ENCODE measurements around the gene CXCL5.
"Not testable (repeated sequence)": the region's sequence is repeated elsewhere in the genome, so short reads cannot be mapped to it uniquely, and the experiment has no call there.

The CXCL5 gene

DNA sequence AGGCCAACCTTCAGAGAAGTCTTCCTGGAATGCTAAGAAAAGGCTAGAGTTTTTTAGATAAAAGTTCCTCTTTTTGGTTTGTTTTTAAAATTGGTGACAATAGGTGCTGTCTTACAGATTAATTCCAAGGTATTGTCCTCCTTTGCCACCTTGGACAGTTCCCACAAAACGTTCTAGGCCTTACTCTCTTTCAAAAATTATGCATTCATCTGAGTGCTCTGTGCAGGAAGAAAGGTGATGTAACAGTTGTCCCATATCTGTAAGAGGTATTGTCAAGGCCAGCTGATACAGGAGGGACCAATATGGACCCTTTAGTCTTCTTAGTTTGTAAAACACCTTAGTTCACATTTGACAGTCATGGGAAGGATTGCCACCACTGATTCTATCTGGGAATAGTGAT lies 15.9 kb upstream of the CXCL5 start:
- no peak for DNase-seq

- no peak for DNase-seq
Observed at GRCh38 chr4:74013264-74013663, 14.8 kb upstream of the CXCL5 start.

DNA sequence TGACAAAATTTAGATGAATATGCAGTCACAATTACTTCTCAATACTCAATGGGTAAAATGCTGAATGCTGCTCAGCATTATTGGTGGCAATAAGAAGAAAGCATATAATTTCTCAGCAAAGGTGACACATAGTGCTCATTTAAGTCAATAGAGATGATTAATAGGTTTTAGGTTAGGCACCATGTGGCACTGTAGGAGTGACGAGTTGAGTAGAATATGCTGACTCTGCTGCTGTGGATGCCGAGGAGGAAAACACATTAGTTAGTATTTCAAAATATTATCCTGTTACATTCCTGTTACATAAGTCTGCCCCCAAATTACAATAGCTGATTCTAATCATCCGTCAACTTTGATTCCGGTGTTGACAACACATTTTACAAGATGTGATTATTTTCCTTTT lies 13.7 kb upstream of the CXCL5 start:
- DNase-seq: no peak

- no peak for DNase-seq
Observed at GRCh38 chr4:74009307-74009706, 10.8 kb upstream of the CXCL5 start.

DNA sequence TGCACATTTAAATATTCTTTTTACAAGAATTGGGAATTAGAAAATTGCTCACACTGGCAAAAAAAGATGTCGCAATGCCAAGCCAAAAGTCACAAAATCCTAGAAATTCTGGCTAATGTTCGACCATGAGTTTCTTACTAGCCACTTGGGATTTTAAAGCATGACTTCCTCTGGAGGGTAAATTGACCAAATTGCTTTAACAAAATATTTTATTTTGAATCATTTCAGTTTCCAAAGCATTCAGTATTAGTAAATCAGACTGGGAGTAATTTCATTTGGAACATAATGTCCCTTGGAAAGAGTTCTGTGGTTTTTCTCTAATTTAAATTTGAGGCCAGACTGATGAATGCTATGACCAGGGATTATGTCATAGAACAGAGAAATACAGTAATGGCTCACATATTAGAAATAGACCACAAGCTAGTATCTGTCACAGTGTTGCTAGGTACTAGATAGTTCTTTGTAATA lies 7.6 kb upstream of the CXCL5 start:
- DNase-seq: no peak

DNA sequence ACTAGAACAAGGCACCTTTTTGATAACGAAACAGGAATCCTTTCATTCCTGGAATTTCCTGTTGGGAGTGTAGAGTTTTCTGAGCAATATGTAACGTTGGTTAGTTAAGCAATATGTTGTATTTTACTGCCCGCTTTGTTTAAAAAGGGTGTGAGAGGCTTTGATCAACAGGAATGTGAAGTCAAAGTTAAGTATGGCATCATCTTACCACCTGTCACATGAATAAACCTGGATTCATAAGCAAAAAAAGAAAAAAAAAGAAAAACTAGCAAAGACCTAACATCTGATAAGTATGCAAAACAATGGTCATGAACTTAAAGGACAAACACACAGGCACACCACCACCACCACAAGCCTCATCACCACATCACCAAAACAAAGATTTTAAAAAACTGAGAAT lies 7.1 kb upstream of the CXCL5 start:
- DNase-seq: no peak

DNA sequence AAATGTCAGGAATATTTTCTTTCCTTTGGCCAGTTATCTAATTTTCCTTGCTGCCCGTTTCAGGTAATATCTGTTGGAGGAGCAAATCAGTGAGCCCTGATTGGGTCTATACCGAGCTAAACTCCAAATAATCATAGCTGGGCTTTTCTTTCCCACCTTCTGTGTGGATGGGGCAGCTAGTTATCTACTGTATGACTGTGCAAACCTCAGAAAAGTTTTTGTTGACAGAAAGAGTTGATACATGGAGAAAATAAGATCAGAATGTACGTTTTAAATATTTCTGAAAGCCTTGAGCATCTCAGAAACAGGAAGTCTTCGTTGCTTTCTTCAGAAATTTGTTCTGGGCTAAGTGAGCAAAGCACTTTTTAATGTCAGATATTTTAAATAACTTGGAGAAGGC lies 6.2 kb upstream of the CXCL5 start:
- no peak for DNase-seq

DNA sequence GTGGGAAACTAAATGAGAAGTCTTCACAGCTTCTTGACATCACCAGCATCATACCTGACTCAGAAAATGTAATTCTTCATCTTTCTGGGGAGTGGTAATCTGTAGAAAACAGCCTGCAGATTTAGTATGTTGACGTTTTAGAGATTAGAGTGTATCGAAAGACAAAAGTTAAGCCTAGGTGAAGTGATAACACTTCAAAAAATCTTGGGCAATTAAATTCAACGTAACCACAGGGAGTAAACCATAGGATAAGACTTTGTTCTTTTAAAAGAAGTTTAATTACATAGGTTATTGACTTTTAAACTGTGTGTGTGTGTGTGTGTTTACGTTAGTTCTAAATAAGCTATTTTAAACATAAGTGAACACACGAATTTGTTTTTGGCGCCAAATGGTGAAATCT lies 1.8 kb upstream of the CXCL5 start:
- no peak for DNase-seq

DNA sequence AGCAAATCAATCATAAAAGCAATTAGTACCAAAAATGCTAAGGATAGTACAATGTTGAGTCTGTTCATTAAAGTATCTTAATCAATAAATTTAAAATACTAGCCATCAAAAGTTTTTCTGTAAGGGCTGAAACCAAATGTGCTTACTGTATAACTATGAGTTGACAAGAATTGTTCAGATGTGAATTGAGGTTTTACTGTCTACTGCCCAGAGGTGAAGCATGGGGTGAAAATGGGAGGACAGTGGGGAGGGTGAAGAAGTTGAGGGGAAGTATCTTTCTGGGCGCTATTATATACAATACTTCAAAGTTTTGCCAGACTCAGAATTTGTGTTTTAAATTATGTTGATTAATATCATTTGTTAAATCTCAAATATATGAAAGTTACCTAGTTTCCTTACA lies 6.4 kb downstream of the CXCL5 start:
- no peak for DNase-seq

GRCh38 chr4:73991742-73992000 lies 6.8 kb downstream of the CXCL5 start:
- no peak for DNase-seq

DNA sequence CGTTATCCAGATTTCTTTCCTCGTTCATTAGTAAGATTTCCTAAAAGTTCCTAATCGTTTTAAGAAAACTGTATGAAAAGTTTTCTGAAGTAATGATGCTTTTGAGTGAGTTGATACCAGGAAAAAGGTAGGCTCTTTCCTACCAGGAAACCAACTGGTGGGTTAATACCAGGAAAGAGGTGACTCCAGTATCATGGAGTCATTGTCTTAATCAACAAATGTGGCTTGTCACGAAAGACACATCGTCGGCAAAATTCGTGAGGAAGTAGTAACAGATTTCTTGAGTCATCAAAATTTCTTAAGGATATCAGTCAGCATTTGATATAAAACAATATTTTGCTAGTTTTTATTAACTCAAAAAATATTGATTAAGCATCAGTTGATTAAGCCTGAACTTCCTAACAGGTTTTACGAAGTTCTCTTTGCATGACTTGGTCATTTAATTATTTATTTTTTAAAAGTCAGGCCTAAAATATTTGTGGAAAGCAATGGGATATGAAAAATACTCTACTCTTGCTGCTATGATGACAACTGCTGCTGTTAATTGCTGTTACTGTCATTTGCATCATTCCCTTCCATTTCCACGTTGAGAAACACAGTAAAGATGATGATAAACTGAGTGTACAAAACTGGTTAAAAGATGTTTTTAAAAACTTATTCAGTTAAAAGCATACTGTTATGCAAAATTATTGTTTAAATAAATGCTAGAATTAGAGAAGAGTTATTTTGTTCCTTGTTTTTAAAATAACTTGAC lies 7.3 kb downstream of the CXCL5 start:
- DNase-seq: no peak

GRCh38 chr4:73989928-73990327 lies 8.5 kb downstream of the CXCL5 start:
- DNase-seq: no peak

DNA sequence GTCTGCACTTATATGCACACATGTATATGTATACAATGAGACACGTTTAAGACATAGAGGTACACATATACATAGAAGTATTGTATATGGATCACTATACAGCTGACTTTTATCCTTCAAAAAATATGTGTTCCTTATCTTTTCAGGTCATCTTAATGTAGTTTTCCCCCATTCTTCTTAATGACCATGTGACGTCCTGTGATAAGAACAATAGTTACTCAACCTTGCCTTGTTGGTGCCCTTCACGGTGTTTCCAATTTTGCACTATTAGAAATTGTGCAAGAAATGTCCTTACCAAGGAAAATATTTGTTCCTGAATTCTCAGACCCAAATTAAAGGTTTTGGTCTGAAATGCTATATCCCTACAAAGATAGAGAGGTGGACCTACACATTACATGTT lies 9.4 kb downstream of the CXCL5 start:
- DNase-seq: no peak

GRCh38 chr4:73988061-73988460 lies 10.4 kb downstream of the CXCL5 start, which contains the start of gene PPBP:
TSS of gene PPBP (minus strand) at chr4:73988190. CDS start at chr4:73988103, 87 bp downstream.
- DNase-seq: no peak

GRCh38 chr4:73985528-73985852 lies 13.0 kb downstream of the CXCL5 start:
- DNase-seq: no peak

DNA sequence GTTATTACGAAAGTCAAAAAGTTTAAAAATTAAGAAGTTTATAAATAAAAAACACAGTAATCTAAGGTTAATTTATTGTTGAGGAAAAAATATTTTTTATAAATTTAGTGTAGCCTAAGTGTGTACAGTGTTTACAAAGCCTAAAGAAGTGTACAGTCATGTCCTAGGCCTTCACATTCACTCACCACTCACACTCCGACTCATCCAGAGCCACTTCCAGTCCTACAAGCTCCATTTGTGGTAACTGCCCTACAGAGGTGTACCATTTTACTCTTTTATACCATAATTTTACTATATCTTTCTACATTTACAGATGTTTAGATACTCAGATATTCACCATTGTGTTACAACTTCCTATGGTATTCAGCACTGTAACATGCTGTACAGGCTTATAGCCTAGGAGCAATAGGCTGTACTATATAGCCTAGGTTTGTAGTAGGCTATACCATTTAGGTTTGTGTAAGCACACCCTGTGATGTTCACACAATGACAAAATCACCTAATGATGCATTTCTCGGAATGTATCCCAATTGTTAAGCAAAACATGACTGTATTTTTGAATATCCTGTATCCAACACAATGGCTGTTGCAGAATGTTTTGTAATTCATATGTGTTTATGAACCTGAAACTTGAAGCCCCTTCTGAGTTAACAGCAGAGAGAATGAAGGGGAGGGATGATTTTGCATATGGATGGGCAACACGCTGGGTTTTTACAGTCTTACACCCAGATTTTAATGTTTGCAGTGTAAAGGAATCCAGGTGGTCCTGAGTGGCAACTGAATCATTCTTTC lies 13.5 kb downstream of the CXCL5 start:
- no peak for DNase-seq

DNA sequence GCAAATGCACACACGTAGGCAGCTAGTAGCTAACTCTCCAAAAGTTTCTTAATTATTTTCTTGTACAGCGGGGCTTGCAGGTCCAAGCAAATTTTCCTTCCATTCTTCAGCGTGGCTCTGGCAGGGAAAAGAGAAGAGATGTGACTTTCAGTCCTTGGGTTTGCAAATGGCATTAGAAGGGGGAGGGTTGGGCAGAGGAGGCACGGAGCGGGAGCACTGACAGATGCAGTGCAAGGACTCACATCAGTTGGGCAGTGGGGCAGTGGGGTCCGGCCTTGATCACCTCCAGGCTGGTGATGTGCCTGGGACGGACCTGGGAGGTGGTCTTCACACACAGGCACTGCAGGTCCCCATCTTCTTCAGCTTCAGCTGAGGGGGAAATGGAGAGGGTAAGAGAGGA lies 17.3 kb downstream of the CXCL5 start:
- not testable (repeated sequence) for DNase-seq

- no peak for DNase-seq
Observed at GRCh38 chr4:73979407-73979957, 19.0 kb downstream of the CXCL5 start.

- DNase-seq: no peak
Observed at GRCh38 chr4:73978886-73979285, 19.6 kb downstream of the CXCL5 start.

DNA sequence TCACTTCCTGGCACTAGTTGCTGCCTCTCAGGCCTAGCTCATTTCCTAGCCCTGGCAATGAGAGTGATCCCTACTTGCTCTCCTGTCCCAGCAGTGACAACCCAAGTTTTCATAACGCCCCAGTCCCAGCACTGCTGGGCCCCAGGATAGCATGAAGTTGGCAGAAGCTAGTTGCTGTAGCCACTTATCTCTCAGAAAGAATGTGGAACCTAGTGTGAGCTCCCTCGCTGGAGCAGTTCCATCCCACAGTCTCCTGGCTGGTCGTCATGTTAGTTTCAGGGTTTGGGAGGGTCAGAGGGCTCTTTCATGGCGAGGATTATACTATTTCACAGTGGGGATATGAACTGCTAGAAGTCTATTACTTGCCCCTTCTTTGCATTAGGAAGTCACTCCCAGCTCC lies 21.8 kb downstream of the CXCL5 start:
- DNase-seq: no peak

- DNase-seq: no peak
Observed at GRCh38 chr4:73976217-73976616, 22.3 kb downstream of the CXCL5 start.

DNA sequence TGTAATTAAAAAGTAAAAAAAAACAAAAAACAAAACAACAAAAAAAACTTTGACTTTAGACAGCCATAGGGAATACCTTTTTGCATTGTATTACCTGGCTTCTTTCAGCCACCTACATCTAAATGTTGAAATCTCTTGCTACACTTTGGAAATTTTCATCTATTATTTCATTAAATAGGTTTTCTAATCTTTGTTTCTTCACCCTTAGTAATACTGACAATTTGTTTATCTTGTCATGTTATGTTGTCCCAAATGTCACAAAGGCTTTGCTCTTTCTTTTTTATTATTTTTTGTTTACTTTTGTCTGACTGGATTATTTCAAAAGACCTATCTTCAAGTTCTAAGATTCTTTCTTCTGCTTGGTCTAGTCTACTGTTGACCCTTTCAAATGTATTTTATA lies 24.1 kb downstream of the CXCL5 start:
- no peak for DNase-seq

GRCh38 chr4:73970945-73971344 lies 27.5 kb downstream of the CXCL5 start:
- DNase-seq: no peak

- no peak for DNase-seq
Observed at GRCh38 chr4:73970011-73970410, 28.5 kb downstream of the CXCL5 start.

DNA sequence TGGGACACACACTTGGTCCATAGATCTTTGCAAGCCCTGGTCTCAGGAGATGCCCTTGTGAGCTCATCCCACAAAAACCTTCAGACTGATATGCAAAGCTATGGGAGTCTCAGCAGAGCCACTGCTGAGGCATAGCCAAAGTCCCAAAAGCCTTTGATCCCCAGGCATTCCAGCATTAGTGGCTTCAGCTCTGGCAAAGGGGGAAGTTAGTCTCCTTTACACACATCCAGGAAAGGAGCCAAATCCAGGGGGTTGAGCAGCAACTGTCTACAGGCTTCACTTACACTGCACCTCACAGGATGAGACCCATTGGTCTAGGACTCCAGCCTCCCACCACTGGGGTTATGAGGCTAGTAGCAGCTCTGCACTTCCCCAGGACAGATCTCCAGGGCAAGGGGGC lies 30.6 kb downstream of the CXCL5 start:
- no peak for DNase-seq

Measured in NCI-H2029 treated with DMSO at 0.1 percent for 48 hours (cell line).